HepG2 (cell line): ENCODE results near the gene DSTYK. TPM values are rescaled to one million over a fixed set of nuclear protein-coding genes. Genes with fewer than 3 reads are reported as not detected.

Experiments used
- CBFB ChIP-seq: sonication (generic); formaldehyde crosslinking; IDR thresholded peaks from 2 replicates; pipeline ENCODE4 v1.4.0; 2020; ENCODE audit warnings: missing genetic modification reagents
- CEBPZ ChIP-seq: IDR thresholded peaks from 2 replicates; pipeline ENCODE4 v1.6.1; 2012; ENCODE audit warnings: low read length, improper control_type of control experiment
- DZIP1 ChIP-seq: sonication (generic); formaldehyde crosslinking; IDR thresholded peaks from 2 replicates; pipeline ENCODE4 v1.5.0; 2020; ENCODE audit warnings: mild to moderate bottlenecking, missing genetic modification reagents
- FOXP1 ChIP-seq, 2 experiments: fragments of 450-650 bp in 1 of 2; IDR thresholded peaks; 2 replicates each; pipeline ENCODE4 v1.6.1; 2017 to 2018; ENCODE audit warnings: antibody characterized with exemption in 1 of 2
- IRF9 ChIP-seq: sonication (generic); formaldehyde crosslinking; IDR thresholded peaks from 2 replicates; pipeline ENCODE4 v1.8.0; 2022; ENCODE audit warnings: missing genetic modification reagents, mild to moderate bottlenecking, borderline replicate concordance
- ISL2 ChIP-seq: sonication (generic); formaldehyde crosslinking; IDR thresholded peaks from 2 replicates; pipeline ENCODE4 v1.5.0; 2020; ENCODE audit warnings: missing genetic modification reagents
- KLF9 ChIP-seq: IDR thresholded peaks from 2 replicates; pipeline ENCODE4 v1.6.1; 2016; ENCODE audit warnings: low read depth
- MLXIP ChIP-seq: sonication (generic); formaldehyde crosslinking; IDR thresholded peaks from 2 replicates; pipeline ENCODE4 v1.9.0; 2021; ENCODE audit warnings: missing genetic modification reagents, borderline replicate concordance
- PHF21A ChIP-seq: sonication (generic); formaldehyde crosslinking; IDR thresholded peaks from 2 replicates; pipeline ENCODE4 v1.5.0; 2020; ENCODE audit warnings: mild to moderate bottlenecking, missing genetic modification reagents
- PHF5A ChIP-seq: IDR thresholded peaks from one replicate; pipeline ENCODE4 v1.6.1; 2018; ENCODE audit warnings: low read depth, missing genetic modification reagents; ENCODE audit not compliant: unreplicated experiment
- ZBTB26 ChIP-seq: IDR thresholded peaks from 2 replicates; pipeline ENCODE4 v1.6.1; 2016; ENCODE audit warnings: missing compliant biosample characterization, missing genetic modification reagents, borderline replicate concordance
- ZNF121 ChIP-seq: sonication (generic); formaldehyde crosslinking; IDR thresholded peaks from 2 replicates; pipeline ENCODE4 v1.5.0; 2020; ENCODE audit warnings: mild to moderate bottlenecking, missing genetic modification reagents
- ZNF431 ChIP-seq: sonication (generic); formaldehyde crosslinking; IDR thresholded peaks from 2 replicates; pipeline ENCODE4 v1.9.0; 2022; ENCODE audit warnings: missing genetic modification reagents, low read depth, mild to moderate bottlenecking, borderline replicate concordance
- ZNF562 ChIP-seq: sonication (generic); formaldehyde crosslinking; IDR thresholded peaks from 2 replicates; pipeline ENCODE4 v1.8.0; 2022; ENCODE audit warnings: missing genetic modification reagents, borderline replicate concordance
- ZNF614 ChIP-seq: IDR thresholded peaks from 2 replicates; pipeline ENCODE4 v1.6.1; 2018; ENCODE audit warnings: missing biosample characterization, missing genetic modification reagents, inconsistent platforms, borderline replicate concordance
- ZNF644 ChIP-seq: IDR thresholded peaks from 2 replicates; pipeline ENCODE4 v1.6.1; 2016; ENCODE audit warnings: low read depth
- polyA plus RNA-seq, 8 experiments: library from polyadenylated mRNA; depleted of rRNA in 3 of 8; stranded (reverse) in 7 of 8; unstranded in 1 of 8; fragments of >200 nt; fragmentation: Illumina TruSeq in 4 of 8; extraction: Trizol in 4 of 8; gene quantifications; 2 replicates each; pipeline versions ENCODE4 v1.2.1 to v1.2.3, GENCODE V29; 2011 to 2016; ENCODE audit warnings: low read depth in 4 of 8, missing spikeins in 1 of 8, mixed read lengths in 1 of 8; ENCODE audit not compliant: insufficient read depth in 1 of 8
- total RNA-seq, 5 experiments: library from RNA; depleted of rRNA; stranded (reverse); fragments of >200 nt; fragmentation: Illumina TruSeq; extraction: Trizol; gene quantifications; 2 replicates each; pipeline ENCODE4 v1.2.3, GENCODE V29; 2016; ENCODE audit warnings: low read depth in 1 of 5

The DSTYK gene
- total and polyA plus RNA-seq, 2 of the 13 experiments (the other 11 are each of a cell fraction or from before 2014, with no cell fraction given), result 2.6 to 4.8 TPM

- no peak for TF ChIP-seq FOXP1 (IDR thresholded peaks at IDR 0.05)
- no peak; the same call in 1 of the 2 replicates for TF ChIP-seq FOXP1 (CRISPR knock-in tag; IDR thresholded peaks at IDR 0.05)
- no peak for TF ChIP-seq ZNF431
- TF ChIP-seq PHF21A (CRISPR knock-in tag), result no peak
- TF ChIP-seq ZNF614, result no peak
- TF ChIP-seq PHF5A (CRISPR knock-in tag), result no peak
- TF ChIP-seq KLF9 (CRISPR knock-in tag), result no peak
- TF ChIP-seq ZNF562 (CRISPR knock-in tag), result no peak
- TF ChIP-seq ZNF644 (CRISPR knock-in tag), result peak; percentile 99
- TF ChIP-seq CEBPZ, result no peak
- no peak for TF ChIP-seq IRF9 (CRISPR knock-in tag)
- no peak for TF ChIP-seq MLXIP (CRISPR knock-in tag)
- peak; percentile 29; the same call in 1 of the 2 replicates for TF ChIP-seq ISL2 (CRISPR knock-in tag)
- TF ChIP-seq DZIP1, result no peak
- no peak for TF ChIP-seq ZBTB26 (CRISPR knock-in tag)
- TF ChIP-seq ZNF121, result no peak
- no peak for TF ChIP-seq CBFB
These were observed 20.5 kb downstream of the DSTYK start (continued) for GRCh38 chr1:205190845-205191577.
